Measurements from ENCODE around the gene FOXM1.

The FOXM1 gene

GRCh38 chr12:2860170-2860569 lies 16.8 kb downstream of the FOXM1 start:
- no peak for TF ChIP-seq CTCF (IDR thresholded peaks at IDR 0.05)
- Histone ChIP-seq H3K27me3 (no peaks in the 10 kb centered on the region), H3K4me3 (ENCODE audit: low read depth in 1 of 2, low read length in 1 of 2) (no peak overlapping the region), H3K9me3 (no peaks in the 10 kb centered on the region), H3K27ac (no peak overlapping the region), H3K36me3 (peaks cover 73% of the 10 kb centered on the region), H3K4me1 (ENCODE audit: control insufficient read depth in 1 of 2, insufficient read depth in 1 of 2, low read depth in 1 of 2, low read length in 1 of 2) (no peaks in the 10 kb centered on the region)

- Histone ChIP-seq H3K4me1 (ENCODE audit: control insufficient read depth in 1 of 2, insufficient read depth in 1 of 2, low read depth in 1 of 2, low read length in 1 of 2) (no peaks in the 10 kb centered on the region), H3K36me3 (peaks cover 61% of the 10 kb centered on the region), H3K27ac (no peak overlapping the region), H3K9me3 (no peaks in the 10 kb centered on the region), H3K27me3 (no peaks in the 10 kb centered on the region), H3K4me3 (ENCODE audit: low read depth in 1 of 2, low read length in 1 of 2) (no peak overlapping the region)
- TF ChIP-seq CTCF (IDR thresholded peaks at IDR 0.05): no peak
Measured at GRCh38 chr12:2858944-2859421, 18.0 kb downstream of the FOXM1 start.

GRCh38 chr12:2858334-2858733 lies 18.6 kb downstream of the FOXM1 start:
- Histone ChIP-seq H3K27me3 (no peaks in the 10 kb centered on the region), H3K4me1 (ENCODE audit: control insufficient read depth in 1 of 2, insufficient read depth in 1 of 2, low read depth in 1 of 2, low read length in 1 of 2) (no peaks in the 10 kb centered on the region), H3K9me3 (no peaks in the 10 kb centered on the region), H3K36me3 (peaks cover 55% of the 10 kb centered on the region), H3K27ac (no peak overlapping the region), H3K4me3 (ENCODE audit: low read depth in 1 of 2, low read length in 1 of 2) (no peak overlapping the region)
- no peak for TF ChIP-seq CTCF (IDR thresholded peaks at IDR 0.05)

- no peaks in the 10 kb centered on the region for H3K9me3 ChIP-seq
- H3K27me3 ChIP-seq: no peaks in the 10 kb centered on the region
- H3K4me1 ChIP-seq (ENCODE audit: control insufficient read depth in 1 of 2, insufficient read depth in 1 of 2, low read depth in 1 of 2, low read length in 1 of 2): no peaks in the 10 kb centered on the region
- no peak overlapping the region for H3K4me3 ChIP-seq (ENCODE audit: low read depth in 1 of 2, low read length in 1 of 2)
- H3K27ac ChIP-seq: no peak overlapping the region
- no peak for TF ChIP-seq CTCF (IDR thresholded peaks at IDR 0.05)
- peaks cover 47% of the 10 kb centered on the region for H3K36me3 ChIP-seq
Measured at GRCh38 chr12:2857576-2857975, 19.4 kb downstream of the FOXM1 start.

GRCh38 chr12:2857021-2857431 lies 19.9 kb downstream of the FOXM1 start, which contains the start of gene TEX52:
TSS of gene TEX52 (minus strand) at chr12:2857039. CDS start at chr12:2857026, 13 bp downstream.
- H3K36me3 ChIP-seq: peaks cover 42% of the 10 kb centered on the region
- H3K9me3 ChIP-seq: no peaks in the 10 kb centered on the region
- no peaks in the 10 kb centered on the region for H3K4me1 ChIP-seq (ENCODE audit: control insufficient read depth in 1 of 2, insufficient read depth in 1 of 2, low read depth in 1 of 2, low read length in 1 of 2)
- no peaks in the 10 kb centered on the region for H3K27me3 ChIP-seq
- no peak for TF ChIP-seq CTCF (IDR thresholded peaks at IDR 0.05)
- no peak within 1 kb of the TSS for H3K27ac ChIP-seq
- no peak within 1 kb of the TSS for H3K4me3 ChIP-seq (ENCODE audit: low read depth in 1 of 2, low read length in 1 of 2)

- H3K4me1 ChIP-seq (ENCODE audit: control insufficient read depth in 1 of 2, insufficient read depth in 1 of 2, low read depth in 1 of 2, low read length in 1 of 2): no peaks in the 10 kb centered on the region
- H3K9me3 ChIP-seq: no peaks in the 10 kb centered on the region
- peaks cover 37% of the 10 kb centered on the region for H3K36me3 ChIP-seq
- H3K27me3 ChIP-seq: no peaks in the 10 kb centered on the region
- no peak overlapping the region for H3K4me3 ChIP-seq (ENCODE audit: low read depth in 1 of 2, low read length in 1 of 2)
- no peak overlapping the region for H3K27ac ChIP-seq
- TF ChIP-seq CTCF (IDR thresholded peaks at IDR 0.05): no peak
Measured at GRCh38 chr12:2856051-2856450, 20.9 kb downstream of the FOXM1 start.
